HEK293 (cell line): ENCODE data around the gene DNAJC5.
A peak's percentile ranks its signal among the peaks of the same experiment; 100 is the strongest.

Experiments
- CTCF ChIA-PET: fragments of 350-600 bp; formaldehyde crosslinking; extraction: SDS; loops from one replicate; lab custom pipeline; 2021; ENCODE audit warnings: antibody characterized with exemption; lab: Yijun Ruan, JAX
- POLR2A ChIA-PET: fragments of 300-600 bp; formaldehyde crosslinking; extraction: SDS; loops from one replicate; lab custom pipeline; 2020; ENCODE audit warnings: antibody characterized with exemption, inconsistent platforms; lab: Yijun Ruan, JAX
- H3K27ac ChIP-seq: fragments of 200-500 bp; sonication (Bioruptor generic); 2 replicates; pipeline ENCODE4 v1.5.1; 2014; ENCODE audit warnings: low read depth, low read length, control low read depth, inconsistent platforms; ENCODE audit errors: extremely low read depth
- H3K36me3 ChIP-seq, 2 experiments: fragments of 200-500 bp in 1 of 2; sonication (Bioruptor generic) in 1 of 2; 1 replicate in 1 of 2; 2 replicates in 1 of 2; pipeline ENCODE4 v1.5.1; 2014 to 2017; ENCODE audit warnings: inconsistent platforms in 2 of 2, low read length in 2 of 2; ENCODE audit not compliant: control insufficient read depth in 2 of 2, insufficient read depth in 1 of 2
- H3K4me1 ChIP-seq: fragments of 200-500 bp; sonication (Bioruptor generic); 2 replicates; pipeline ENCODE4 v1.5.1; 2014; ENCODE audit warnings: mild to moderate bottlenecking, low read length, inconsistent platforms; ENCODE audit not compliant: control insufficient read depth, insufficient read depth
- H3K4me3 ChIP-seq: 2 replicates; pipeline ENCODE4 v1.5.1; 2011; ENCODE audit warnings: low read depth, mild to moderate bottlenecking, control low read depth, low read length, moderate library complexity
- H3K9me3 ChIP-seq: fragments of 200-500 bp; sonication (Bioruptor generic); 2 replicates; pipeline ENCODE4 v1.5.1; 2014; ENCODE audit warnings: low read depth, low read length, inconsistent platforms; ENCODE audit not compliant: control insufficient read depth, insufficient read depth
- GLI4 ChIP-seq: fragments of 450-650 bp; formaldehyde crosslinking; IDR thresholded peaks from 2 replicates; pipeline ENCODE4 v1.5.1; 2016; ENCODE audit warnings: missing biosample characterization, missing genetic modification characterization
- HIC1 ChIP-seq: fragments of 450-650 bp; formaldehyde crosslinking; IDR thresholded peaks from 2 replicates; pipeline ENCODE4 v1.5.1; 2016; ENCODE audit warnings: missing biosample characterization, missing genetic modification characterization
- HOXA7 ChIP-seq: sonication (generic); formaldehyde crosslinking; IDR thresholded peaks from 2 replicates; pipeline ENCODE4 v1.8.1; 2022; ENCODE audit warnings: missing genetic modification reagents, borderline replicate concordance
- KLF1 ChIP-seq: fragments of 450-650 bp; formaldehyde crosslinking; IDR thresholded peaks from 2 replicates; pipeline ENCODE4 v1.5.1; 2016; ENCODE audit warnings: missing biosample characterization, missing genetic modification characterization
- SCRT2 ChIP-seq: fragments of 450-650 bp; formaldehyde crosslinking; IDR thresholded peaks from 2 replicates; pipeline ENCODE4 v1.5.1; 2016; ENCODE audit warnings: missing biosample characterization, missing genetic modification characterization
- SP2 ChIP-seq: fragments of 450-650 bp; formaldehyde crosslinking; IDR thresholded peaks from 2 replicates; pipeline ENCODE4 v1.5.1; 2016; ENCODE audit warnings: missing biosample characterization, missing genetic modification characterization
- ZBTB1 ChIP-seq: fragments of 450-650 bp; formaldehyde crosslinking; IDR thresholded peaks from 2 replicates; pipeline ENCODE4 v1.5.1; 2016; ENCODE audit warnings: missing biosample characterization, missing genetic modification characterization
- ZBTB20 ChIP-seq: fragments of 450-650 bp; formaldehyde crosslinking; IDR thresholded peaks from 2 replicates; pipeline ENCODE4 v1.5.1; 2016; ENCODE audit warnings: missing biosample characterization, missing genetic modification characterization
- ZBTB26 ChIP-seq: fragments of 450-650 bp; formaldehyde crosslinking; optimal IDR thresholded peaks from 2 replicates; pipeline ENCODE3; 2016; ENCODE audit warnings: missing biosample characterization, mild to moderate bottlenecking, missing genetic modification characterization
- ZBTB7A ChIP-seq: fragments of 450-650 bp; formaldehyde crosslinking; IDR thresholded peaks from 2 replicates; pipeline ENCODE4 v1.5.1; 2016; ENCODE audit warnings: low read depth, missing biosample characterization, missing genetic modification characterization
- ZBTB8A ChIP-seq: fragments of 450-650 bp; formaldehyde crosslinking; IDR thresholded peaks from 2 replicates; pipeline ENCODE4 v1.5.1; 2016; ENCODE audit warnings: missing biosample characterization, missing genetic modification characterization
- ZNF121 ChIP-seq: fragments of 450-650 bp; formaldehyde crosslinking; IDR thresholded peaks from 2 replicates; pipeline ENCODE4 v1.5.1; 2016; ENCODE audit warnings: missing biosample characterization, missing genetic modification characterization
- ZNF175 ChIP-seq: fragments of 450-650 bp; formaldehyde crosslinking; IDR thresholded peaks from 2 replicates; pipeline ENCODE4 v1.5.1; 2016; ENCODE audit warnings: missing biosample characterization, missing genetic modification characterization
- ZNF266 ChIP-seq: fragments of 450-650 bp; formaldehyde crosslinking; IDR thresholded peaks from 2 replicates; pipeline ENCODE4 v1.5.1; 2016; ENCODE audit warnings: missing biosample characterization, missing genetic modification characterization, low read depth
- ZNF274 ChIP-seq, 2 experiments: fragments of 200-500 bp in 1 of 2; fragments of 450-650 bp in 1 of 2; sonication (Bioruptor generic) in 1 of 2; formaldehyde crosslinking in 1 of 2; IDR thresholded peaks; 2 replicates each; pipeline versions ENCODE4 v1.5.1 to v1.6.1; 2014 to 2016; ENCODE audit warnings: borderline replicate concordance in 1 of 2, inconsistent platforms in 1 of 2, low read length in 1 of 2, missing biosample characterization in 1 of 2, missing genetic modification characterization in 1 of 2
- ZNF292 ChIP-seq: fragments of 450-650 bp; formaldehyde crosslinking; IDR thresholded peaks from 2 replicates; pipeline ENCODE4 v1.5.1; 2016; ENCODE audit warnings: low read depth, missing biosample characterization, missing genetic modification characterization, borderline replicate concordance
- ZNF433 ChIP-seq: fragments of 450-650 bp; formaldehyde crosslinking; IDR thresholded peaks from 2 replicates; pipeline ENCODE4 v1.5.1; 2016; ENCODE audit warnings: missing biosample characterization, missing genetic modification characterization, low read depth
- ZNF501 ChIP-seq: fragments of 450-650 bp; formaldehyde crosslinking; IDR thresholded peaks from 2 replicates; pipeline ENCODE4 v1.5.1; 2016; ENCODE audit warnings: missing biosample characterization, missing genetic modification characterization
- ZNF548 ChIP-seq: fragments of 450-650 bp; formaldehyde crosslinking; IDR thresholded peaks from 2 replicates; pipeline ENCODE4 v1.5.1; 2016; ENCODE audit warnings: missing biosample characterization, missing genetic modification characterization
- ZNF558 ChIP-seq: fragments of 450-650 bp; formaldehyde crosslinking; IDR thresholded peaks from 2 replicates; pipeline ENCODE4 v1.5.1; 2016; ENCODE audit warnings: missing biosample characterization, missing genetic modification characterization
- ZNF660 ChIP-seq: fragments of 450-650 bp; IDR thresholded peaks from 2 replicates; pipeline ENCODE4 v1.5.1; 2018; ENCODE audit warnings: missing biosample characterization, mild to moderate bottlenecking, missing genetic modification characterization
- ZNF768 ChIP-seq: fragments of 450-650 bp; formaldehyde crosslinking; IDR thresholded peaks from 2 replicates; pipeline ENCODE4 v1.5.1; 2018; ENCODE audit warnings: missing biosample characterization, mild to moderate bottlenecking, missing genetic modification characterization
- TF ChIP-seq, protein P1 (sequence below): fragments of 450-650 bp; IDR thresholded peaks from 2 replicates; pipeline ENCODE4 v1.5.1; 2018; ENCODE audit warnings: missing biosample characterization, missing genetic modification characterization
- TF ChIP-seq, protein P2 (sequence below): fragments of 450-650 bp; formaldehyde crosslinking; IDR thresholded peaks from 2 replicates; pipeline ENCODE4 v1.5.1; 2016; ENCODE audit warnings: missing biosample characterization, missing genetic modification characterization
- TF ChIP-seq, protein P3 (sequence below): fragments of 450-650 bp; formaldehyde crosslinking; IDR thresholded peaks from 2 replicates; pipeline ENCODE4 v1.5.1; 2017; ENCODE audit warnings: missing biosample characterization, missing genetic modification characterization

Gene DNAJC5

DNA sequence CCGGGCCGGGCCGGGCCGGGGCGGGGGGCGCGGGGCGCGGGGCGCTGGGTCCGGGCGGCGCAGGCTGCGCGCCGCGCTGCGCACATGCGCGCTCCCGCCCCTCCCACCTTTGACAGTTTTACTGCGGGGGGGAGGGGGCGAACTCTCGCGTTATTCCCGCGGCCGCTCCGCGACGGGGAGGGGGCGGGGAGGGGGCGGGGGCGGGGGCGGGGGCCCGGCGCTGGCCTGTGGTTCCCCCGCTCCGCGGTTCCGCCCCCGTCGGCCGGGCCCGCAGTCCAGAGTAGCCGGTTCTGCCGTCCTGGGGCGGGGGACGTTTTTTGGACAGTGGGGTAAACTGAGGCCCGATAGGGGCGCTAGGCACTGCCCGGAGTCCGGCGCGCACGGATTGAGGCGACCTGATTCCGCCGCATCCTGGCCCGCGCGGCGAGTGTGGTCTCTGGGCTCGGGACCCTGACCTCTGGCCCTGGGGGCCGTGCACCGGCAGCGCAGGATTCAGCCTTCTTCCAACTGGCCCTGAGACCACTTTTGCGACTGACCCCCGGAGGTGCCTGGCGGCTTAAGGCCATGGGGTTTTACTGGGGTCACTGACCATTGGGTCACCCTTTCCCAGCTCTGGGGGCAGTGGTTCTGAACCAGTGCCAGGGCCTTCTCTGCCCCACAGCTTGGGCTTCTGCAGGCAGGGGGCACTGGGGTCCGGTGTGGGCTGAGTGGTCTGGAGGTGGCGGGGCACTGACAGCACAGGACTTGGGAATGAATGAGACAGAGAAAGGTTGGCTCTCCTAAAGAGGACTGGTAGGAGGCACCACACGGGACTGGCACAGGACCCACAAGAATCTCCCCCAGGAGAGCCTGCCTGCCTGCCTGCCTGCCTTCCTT lies 75.2 kb downstream of the DNAJC5 start, which contains the start of gene ZNF512B:
TSS of gene ZNF512B (minus strand) at position 93 of the 876 bp plus-strand sequence. CDS start 1,980 bp downstream, outside the sequence.
- CTCF ChIA-PET: interaction anchor here (0.9 kb wide), 1 partner anchor 196 kb away, joined by 3 read pairs; no protein-coding TSS in a partner anchor
- TF ChIP-seq ZBTB20 (tag by site-specific recombination) (no peak), ZNF548 (tag by site-specific recombination) (no peak), HOXA7 (CRISPR knock-in tag) (no peak), ZNF660 (tag by site-specific recombination) (no peak), ZBTB7A (0 out of 2 replicates have a peak, but pooled peaks have one; percentile 57), ZNF292 (no peak), SP2 (tag by site-specific recombination) (peak; percentile 20; the same call in 1 of the 2 replicates), KLF1 (tag by site-specific recombination) (no peak), ZNF121 (no peak), SCRT2 (tag by site-specific recombination) (no peak), GLI4 (tag by site-specific recombination) (no peak), ZBTB26 (tag by site-specific recombination) (peak; percentile 54), ZNF266 (tag by site-specific recombination) (no peak), ZNF175 (tag by site-specific recombination) (no peak), ZNF274 (IDR thresholded peaks at IDR 0.05; ENCODE audit: low read length) (no peak), ZNF274 (tag by site-specific recombination; IDR thresholded peaks at IDR 0.05; ENCODE audit: borderline replicate concordance) (no peak), ZNF501 (tag by site-specific recombination) (no peak), ZNF433 (tag by site-specific recombination) (no peak), ZBTB1 (tag by site-specific recombination) (no peak), ZBTB8A (peak; percentile 47; the same call in 1 of the 2 replicates), ZNF768 (tag by site-specific recombination) (no peak), HIC1 (peak; percentile 75), ZNF558 (tag by site-specific recombination) (no peak)
- TF ChIP-seq, protein P1, sequence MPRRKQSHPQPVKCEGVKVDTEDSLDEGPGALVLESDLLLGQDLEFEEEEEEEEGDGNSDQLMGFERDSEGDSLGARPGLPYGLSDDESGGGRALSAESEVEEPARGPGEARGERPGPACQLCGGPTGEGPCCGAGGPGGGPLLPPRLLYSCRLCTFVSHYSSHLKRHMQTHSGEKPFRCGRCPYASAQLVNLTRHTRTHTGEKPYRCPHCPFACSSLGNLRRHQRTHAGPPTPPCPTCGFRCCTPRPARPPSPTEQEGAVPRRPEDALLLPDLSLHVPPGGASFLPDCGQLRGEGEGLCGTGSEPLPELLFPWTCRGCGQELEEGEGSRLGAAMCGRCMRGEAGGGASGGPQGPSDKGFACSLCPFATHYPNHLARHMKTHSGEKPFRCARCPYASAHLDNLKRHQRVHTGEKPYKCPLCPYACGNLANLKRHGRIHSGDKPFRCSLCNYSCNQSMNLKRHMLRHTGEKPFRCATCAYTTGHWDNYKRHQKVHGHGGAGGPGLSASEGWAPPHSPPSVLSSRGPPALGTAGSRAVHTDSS (tag by site-specific recombination): no peak
- TF ChIP-seq, protein P2, sequence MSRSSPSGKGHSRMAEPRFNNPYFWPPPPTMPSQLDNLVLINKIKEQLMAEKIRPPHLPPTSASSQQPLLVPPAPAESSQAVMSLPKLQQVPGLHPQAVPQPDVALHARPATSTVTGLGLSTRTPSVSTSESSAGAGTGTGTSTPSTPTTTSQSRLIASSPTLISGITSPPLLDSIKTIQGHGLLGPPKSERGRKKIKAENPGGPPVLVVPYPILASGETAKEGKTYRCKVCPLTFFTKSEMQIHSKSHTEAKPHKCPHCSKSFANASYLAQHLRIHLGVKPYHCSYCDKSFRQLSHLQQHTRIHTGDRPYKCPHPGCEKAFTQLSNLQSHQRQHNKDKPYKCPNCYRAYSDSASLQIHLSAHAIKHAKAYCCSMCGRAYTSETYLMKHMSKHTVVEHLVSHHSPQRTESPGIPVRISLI (tag by site-specific recombination): no peak
- TF ChIP-seq, protein P3, sequence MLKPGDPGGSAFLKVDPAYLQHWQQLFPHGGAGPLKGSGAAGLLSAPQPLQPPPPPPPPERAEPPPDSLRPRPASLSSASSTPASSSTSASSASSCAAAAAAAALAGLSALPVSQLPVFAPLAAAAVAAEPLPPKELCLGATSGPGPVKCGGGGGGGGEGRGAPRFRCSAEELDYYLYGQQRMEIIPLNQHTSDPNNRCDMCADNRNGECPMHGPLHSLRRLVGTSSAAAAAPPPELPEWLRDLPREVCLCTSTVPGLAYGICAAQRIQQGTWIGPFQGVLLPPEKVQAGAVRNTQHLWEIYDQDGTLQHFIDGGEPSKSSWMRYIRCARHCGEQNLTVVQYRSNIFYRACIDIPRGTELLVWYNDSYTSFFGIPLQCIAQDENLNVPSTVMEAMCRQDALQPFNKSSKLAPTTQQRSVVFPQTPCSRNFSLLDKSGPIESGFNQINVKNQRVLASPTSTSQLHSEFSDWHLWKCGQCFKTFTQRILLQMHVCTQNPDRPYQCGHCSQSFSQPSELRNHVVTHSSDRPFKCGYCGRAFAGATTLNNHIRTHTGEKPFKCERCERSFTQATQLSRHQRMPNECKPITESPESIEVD: no peak

More for the DNA sequence above, 75.2 kb downstream of the DNAJC5 start, which contains the start of gene ZNF512B:
- Histone ChIP-seq H3K4me1 (no peaks in the 10 kb centered on the region), H3K27ac (peak within 1 kb of the TSS; percentile 88; the same call in 1 of the 2 replicates), H3K9me3 (no peaks in the 10 kb centered on the region), H3K4me3 (peak within 1 kb of the TSS; percentile 52), H3K36me3 (peaks cover 0 to 27% of the 10 kb centered on the region in 2 experiments; a peak in 1 of 3 replicates)
- POLR2A ChIA-PET: no interaction called here
